GM21423 (cell line): ENCODE data around the gene SH3GL1.

Experiments
- ATAC-seq: cut with Tn5 transposase; IDR thresholded peaks from one replicate; pipeline ENCODE4 v1.9.1; 2021; ENCODE audit warnings: mild to moderate bottlenecking, moderate library complexity; ENCODE audit not compliant: unreplicated experiment

SH3GL1 gene

DNA sequence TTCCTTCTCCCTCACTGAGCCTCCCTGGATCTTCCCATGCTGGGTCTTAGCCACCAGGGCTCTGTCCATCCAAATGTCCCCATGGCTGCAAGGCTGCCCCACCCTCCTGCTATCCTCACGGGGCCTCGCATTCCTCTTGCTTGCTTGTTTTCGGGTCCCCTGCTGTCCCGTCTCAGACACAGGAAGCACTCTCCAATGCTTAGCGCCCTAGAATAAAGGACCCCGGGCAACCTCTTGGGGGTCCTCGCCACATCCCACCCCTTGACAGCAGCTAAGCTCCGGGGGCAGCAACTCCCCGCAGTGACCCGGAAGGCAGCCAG is 23.7 kb downstream of the SH3GL1 start:
- no peak for ATAC-seq

DNA sequence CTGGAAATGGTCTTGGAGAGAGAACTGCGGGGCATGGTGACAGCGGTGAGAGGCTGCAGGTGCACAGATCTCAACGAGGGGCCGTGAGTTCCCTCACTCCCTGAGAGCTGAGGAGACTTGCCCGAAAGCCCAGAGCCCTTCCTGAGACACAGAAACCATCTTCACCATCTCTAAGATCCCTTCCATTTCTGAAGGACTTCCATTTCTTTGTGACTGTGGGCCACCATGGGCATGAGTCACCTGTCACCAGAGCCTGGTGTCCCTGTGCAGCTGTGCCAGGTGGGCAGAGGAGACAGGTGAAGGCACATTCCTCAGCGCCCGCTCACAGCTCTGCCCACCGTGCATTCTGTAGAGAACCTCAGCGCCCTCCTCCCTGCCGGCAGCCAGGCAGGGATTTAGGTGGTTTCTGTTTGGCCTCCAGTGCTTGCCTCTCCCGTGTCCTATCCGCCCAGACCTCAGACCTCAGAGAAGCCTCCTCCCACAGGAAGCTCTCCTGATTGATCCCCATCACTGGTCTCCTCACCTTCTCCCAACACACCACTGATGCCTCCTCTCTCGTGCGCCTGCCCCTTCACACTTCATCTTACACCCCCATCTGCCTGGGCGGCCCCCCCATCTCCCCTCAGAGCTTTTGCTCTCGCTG is 24.2 kb downstream of the SH3GL1 start:
- ATAC-seq, result no peak

DNA sequence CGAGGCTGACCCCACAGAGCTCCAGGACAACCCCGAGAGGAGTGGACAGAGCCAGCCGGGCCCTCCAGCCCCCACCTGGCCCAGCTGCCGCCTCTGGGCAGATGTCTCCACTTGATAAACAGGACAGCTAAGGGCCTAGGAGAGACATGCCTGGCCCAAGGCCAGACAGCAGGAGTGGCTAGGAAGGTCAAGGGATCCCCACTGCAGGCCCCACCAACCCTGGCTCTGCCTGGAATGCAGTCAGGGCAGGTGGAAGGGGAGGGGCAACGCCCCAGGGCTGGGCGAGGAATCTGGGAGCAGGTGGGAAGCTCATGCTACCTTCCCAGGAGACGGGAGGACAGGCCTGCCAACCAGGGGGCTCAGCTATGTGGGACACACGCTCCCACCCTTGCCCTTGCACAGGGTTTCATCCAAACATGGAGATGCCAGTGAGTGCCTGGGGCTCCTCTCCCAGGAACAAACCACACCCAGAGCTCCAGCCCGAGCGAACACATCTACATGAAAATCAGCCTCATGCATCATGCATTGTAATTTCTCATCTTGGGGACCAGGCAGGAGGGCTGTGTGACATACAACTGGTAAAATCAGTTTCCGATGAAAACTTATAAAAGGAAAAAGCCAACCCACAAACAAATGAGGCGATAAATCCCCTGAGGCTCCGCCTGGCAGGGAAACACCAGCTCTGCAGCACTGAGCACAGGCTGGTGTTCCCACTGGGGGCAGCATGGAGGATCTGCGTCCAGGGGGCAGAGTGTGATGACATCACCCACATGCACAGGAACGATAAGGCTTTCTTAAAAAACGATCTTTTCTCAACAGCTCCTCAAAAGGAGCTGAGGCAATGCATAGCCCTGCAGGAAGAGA is 25.0 kb downstream of the SH3GL1 start:
- no peak for ATAC-seq

DNA sequence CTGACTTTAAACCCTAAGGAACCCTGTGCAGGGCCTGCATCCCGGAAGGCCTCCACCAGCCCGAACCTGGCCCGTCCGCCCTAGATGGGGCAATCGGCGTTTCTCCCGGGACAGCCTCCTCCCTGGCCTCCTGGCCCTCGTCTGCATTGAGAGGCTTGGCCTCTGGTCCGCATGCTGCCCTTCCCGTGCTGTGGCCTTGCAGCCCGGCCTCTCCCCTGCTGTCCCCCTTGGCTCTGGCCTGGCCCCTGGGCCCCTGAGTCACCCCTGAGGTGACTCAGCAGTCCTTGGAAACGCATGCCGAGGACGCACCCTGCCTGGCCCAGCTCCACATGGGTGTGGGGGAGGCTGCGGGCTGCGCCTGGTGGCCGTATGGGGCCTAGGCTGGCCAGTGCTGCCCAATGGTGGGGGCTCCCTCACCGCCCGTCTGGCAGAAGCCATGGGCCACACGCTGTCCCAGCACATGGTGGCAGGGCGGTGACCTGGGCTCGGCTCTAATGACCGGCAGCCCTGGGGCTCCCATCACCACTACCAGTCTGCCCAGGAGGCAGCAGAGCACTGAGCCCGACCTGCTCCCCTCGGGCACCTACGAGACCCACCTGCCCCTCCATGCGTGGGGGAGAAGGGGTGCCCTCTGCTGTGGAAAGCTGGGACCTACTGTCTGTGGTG is 25.7 kb downstream of the SH3GL1 start:
- ATAC-seq, result no peak

DNA sequence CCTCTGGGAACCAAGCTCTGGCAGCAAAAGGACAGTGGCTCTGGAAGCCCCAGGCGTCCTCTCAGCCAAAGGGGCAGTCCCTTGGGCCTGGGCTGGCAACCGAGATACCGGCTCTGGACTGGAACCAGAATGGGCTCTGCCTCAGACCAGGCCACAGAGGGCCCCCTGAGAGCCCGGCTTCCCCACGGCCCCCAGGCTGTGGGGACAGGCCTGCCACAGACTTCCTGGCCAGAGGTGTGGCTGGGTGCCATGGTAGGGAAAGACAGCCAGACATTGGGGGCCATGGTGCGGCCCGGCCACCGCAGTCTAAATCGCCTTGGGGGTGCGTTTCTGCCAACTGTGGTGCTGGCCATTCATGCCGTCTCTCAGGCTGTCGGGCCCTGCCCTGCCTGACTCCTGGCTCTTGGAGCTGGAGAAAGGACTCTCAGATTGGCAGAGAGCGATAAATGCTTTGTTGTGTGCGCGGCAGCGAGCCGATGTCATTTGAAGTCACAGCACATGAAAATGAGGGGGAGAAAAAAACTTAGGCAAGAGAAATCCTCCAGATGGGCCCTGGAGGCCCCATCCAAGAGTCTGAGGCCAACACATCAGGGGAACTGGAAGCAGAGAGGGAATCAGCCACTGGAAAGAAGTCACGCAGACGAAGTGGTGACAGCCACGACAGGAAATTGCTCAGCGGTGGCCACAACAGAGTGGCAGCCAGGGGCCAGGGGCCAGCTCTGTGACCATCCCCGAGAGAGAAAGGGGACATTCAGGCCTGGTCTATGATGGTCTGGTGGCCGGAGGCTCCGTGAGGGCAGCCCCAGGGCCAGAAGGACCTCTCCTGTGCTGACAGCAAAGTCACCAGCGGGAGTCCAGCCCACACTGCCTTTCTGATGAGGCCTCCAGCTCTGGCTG is 26.5 kb downstream of the SH3GL1 start:
- no peak for ATAC-seq

DNA sequence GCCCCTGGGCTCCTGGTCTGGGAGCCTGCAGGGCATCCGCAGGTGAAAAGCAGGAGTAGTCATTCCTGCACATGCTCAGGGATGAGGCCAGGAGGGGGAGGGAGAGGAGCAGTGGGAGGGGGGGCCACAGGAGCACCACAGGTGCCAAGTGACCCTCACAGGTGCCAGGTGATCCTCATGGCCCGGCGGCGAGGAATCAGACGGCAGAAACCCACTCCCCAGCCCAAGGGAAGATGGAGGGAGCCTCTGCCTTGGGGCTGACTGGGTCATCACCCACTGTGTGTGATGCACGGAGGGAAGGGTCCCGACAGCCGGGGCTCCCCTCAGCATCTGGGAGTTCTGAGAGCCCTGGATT is 27.4 kb downstream of the SH3GL1 start:
- ATAC-seq, result no peak

DNA sequence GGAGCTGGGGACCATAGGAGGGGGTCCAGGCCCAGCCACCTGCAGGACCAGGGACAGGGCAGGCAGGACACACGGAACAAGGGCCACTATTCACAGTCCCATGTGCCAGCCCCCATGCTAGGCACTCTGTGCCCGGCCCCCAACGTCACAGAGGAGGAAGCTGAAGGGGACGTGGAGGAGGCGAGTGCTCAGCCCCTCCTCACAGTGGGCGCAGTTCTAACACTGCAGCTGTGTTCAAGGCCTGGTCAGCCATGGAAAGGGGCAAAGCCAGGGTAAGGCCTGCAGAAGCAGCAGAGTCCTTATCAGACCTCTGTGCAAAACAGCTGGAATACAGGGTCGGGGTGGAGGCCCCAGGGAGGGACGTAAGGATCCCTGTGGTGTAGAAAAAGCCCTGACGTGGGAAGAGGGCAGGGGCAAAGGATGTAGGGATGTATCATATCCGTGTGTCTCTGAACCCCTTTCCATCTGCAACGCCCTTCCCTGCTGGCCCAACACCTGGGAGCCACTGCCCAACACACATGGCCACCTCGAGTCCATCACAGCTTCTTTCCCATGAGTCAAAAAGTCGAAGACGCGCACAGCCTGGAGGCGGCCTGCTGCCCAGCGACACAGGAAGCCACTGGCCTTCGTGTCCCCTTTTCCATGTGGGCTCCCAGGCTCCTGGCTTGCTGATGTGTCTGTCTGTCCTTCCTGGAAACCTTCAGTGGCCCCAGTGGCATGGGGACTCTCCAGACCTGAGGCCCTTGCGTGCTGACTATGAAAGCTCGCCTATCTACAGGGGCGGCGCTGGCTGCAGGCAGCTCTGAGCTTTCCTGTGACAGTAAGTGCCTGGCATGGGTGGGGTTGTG is 28.0 kb downstream of the SH3GL1 start:
- ATAC-seq, result no peak

DNA sequence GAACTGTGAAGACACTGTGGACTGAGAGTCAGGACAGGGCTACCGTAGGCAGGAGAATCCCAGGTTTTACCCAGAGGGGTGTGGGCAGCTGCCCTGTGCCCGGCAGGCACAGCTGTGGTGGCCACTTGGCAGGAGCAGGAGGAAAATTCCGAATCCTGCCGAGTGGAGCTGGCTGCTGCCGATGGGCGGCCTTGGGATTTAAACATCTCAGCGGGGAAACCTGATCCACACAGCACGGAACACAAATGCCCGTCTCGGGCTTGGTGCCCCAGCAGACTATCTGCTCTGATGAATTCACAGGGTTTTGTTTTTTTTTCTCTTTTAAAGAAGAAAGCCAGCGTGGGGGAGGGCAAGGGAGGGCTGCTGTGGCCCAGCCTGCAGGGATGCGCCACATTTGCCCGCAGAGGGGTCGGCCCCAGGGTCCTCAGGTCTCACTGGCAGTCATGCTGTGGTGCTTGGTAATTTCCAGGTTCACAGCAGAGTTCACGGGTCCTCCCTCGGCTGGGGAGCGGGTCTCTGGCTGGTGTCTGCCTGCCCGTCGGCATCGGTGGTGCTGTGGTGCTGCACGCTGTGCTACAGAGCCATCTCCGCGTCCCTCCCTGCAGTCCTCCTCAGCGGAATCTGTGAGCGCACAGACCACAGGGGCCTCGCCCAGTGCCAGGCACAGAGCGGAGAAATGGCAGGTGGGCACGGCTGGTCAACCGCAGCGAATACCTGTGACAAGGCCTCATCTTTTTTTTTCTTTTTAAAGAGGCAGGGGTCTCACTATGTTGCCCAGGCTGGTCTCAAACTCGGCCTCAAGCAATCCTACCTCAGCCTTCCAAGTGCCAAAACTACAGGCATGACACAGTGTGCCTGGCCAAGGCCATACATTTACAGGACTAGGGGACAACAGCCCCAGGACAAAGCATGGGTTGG is 28.8 kb downstream of the SH3GL1 start:
- no peak for ATAC-seq

DNA sequence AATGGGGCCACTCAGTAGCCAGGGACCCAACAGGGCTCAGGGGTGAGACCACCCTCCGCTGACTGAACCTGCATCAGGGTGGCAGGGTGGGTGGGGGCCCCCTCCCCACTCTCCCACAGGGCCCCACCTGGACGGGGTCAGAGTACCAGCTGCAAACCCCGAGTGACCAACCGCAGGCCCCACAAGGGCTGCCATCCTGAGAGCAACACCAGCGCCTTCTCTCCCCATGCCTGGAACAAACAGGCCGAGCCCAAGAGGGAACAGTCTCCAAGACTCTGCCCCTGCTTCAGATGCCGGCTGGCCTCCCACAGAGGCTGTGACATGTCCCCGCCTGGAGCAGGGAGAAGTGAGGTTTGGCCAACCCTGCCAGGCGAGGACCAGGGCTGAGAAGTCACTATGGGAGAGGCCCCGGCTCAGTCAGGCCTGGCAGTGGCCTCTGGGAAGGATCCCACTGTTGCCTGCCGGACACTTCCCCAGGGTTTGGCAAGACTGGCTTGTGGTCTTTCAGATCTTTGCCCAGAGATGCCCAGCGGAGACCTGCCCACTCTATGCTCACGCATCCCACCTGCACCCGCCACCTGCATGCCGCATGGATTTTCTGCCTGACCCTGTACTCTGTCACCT is 29.8 kb downstream of the SH3GL1 start:
- ATAC-seq, result no peak

DNA sequence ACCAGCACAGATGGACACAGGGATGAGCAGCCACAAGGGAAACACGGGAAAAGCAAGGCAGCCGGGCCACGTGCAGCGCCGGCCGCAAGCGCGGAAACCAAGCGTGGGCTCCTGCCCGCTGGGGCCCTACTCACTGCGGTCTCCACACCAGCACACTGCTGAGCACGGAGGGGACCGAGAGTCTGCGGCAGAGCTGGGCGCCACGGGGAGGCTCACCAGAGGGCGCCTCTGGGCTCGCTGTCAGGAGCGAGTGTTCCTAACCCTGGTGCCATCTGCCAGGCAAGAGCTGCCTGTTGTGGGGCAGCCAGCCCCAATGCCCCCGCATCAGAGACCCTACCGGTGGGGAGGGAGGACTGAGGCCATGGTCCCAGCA is 30.5 kb downstream of the SH3GL1 start:
- peak; percentile 23 for ATAC-seq

DNA sequence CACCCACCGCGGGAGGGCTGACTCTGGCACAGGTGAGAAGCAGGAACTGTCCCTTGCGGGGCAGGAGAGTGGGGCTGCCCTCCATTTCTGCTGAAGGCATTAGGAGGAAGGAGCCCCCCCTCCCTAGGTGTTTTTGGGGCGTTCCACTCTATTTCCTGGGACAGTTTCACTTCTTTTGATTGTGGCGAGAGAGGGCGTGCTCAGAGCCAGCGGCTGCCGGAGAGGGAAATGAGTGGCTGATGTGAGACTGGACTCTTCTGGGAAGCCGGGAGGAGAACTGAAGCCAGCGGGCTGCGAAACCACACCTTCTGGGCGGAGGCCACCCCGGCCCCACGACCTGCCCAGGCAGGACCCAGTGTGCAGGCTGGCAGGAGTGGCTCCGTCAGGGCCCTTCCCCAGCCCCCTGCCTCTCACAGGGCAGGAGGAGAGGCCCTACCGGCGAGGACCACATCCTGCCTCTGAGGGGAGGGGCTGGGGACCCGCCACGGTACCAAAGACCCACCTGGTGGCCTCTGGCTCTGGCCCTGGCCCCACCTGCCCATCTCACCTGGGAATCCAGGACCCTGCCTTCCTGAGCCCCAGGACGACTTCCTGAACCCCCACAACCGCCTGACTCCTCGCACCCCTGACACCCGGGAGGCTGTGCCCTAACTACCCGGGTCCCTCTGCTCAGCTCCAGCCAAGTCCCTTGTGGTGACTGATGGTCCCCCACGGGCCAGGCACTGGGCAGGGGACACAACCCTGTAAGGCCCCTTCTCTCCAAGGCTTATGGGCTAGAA is 31.0 kb downstream of the SH3GL1 start:
- ATAC-seq, result peak; percentile 51

DNA sequence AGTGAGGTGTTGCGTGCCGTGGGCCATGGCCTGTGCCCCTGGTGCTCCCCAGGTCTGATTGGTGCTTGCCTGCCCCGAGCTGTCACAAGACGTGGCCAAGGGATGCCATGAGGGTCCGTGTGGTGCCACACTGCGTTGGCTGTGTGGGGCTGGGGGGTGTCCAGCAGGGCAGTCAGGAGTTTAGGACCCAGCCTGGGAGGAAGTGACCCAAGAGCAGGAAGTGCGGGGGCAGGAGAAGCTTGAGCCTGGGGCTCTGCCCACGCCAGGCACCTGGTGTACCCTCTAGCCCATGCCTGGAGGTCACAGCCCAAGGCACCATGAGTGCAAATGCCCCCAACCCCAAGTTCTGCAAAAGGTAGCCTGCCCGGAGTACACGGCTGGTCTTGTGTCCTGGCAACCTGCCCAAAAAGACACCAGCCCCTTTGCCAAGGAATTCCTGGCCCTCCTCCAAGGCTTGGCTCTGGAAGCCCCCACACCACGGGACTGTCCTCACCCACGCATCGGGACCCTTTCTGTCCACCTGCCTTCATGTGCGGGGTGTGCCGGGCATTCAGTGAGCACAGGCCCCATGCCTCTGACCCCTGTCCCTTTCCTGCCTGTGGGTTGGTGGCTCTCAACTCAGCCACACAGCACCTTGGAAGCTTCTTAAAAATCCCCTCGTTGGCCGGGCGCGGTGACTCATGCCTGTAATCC is 32.1 kb downstream of the SH3GL1 start:
- no peak for ATAC-seq

DNA sequence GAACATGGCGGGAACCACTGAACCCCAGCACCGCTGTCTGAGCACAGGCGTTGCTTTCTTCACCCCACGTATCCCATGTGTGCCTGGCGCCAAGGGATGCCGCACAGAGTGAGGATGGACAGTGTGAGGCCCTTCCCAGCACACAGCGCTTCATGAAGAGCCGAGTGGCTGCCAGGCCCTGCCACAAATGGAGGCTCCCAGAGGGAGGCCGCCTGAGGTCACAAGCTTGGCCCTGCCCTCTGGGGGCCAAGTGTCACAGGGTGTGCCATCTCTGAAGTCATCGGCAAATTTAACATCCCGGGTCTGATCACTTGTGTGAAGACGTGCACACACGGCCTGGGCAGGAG is 32.6 kb downstream of the SH3GL1 start:
- no peak for ATAC-seq

DNA sequence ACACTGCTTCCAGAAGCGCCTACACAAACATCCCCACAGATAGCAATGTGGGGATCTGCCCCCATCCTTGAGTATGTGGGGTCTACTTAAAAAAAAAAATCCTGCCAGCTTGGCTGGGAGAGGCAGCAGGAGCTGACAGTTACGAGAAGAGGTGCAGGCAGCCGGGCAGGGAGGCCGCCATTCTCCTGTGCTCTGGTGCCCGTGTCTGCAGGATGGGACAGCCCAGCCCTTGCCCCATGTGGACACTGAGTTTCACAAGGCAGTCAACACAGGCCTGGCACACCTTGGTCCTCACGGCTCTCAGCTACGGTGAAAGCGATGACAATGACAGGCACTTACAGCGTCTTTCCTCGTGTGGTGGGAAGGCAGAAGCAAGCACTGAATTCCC is 33.0 kb downstream of the SH3GL1 start:
- ATAC-seq, result no peak

DNA sequence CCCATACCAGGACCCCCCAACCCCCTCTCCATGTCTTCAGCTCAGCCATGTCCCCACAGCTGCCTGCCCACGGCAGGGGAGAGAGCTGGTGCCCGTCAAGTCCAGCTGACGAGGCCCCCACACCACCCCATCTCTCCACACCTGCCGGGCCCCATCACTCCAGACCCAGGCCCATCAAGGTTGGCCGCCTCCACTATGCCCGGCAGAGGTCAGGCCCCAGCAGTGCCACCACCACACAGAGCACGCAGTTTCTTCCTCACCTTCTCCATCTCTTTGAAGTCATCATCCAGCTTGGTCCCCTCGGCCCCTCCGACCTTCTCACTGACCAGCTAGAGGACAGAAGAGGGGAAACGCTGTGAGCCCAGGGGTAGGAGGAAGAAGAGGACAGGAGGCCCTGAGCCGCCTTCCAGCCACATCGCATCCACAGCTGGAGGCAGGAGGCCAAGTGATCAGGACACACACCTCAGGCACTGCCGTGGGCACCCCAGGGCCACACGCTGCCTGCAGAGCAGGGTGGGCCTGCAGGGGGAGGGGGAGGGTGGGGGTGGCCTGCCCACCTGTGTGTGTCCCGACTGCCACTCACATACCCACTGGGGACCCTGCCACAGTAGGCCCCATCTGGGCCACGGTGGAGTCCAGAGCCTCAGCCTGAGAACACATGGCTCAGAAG is 33.5 kb downstream of the SH3GL1 start:
- no peak for ATAC-seq

DNA sequence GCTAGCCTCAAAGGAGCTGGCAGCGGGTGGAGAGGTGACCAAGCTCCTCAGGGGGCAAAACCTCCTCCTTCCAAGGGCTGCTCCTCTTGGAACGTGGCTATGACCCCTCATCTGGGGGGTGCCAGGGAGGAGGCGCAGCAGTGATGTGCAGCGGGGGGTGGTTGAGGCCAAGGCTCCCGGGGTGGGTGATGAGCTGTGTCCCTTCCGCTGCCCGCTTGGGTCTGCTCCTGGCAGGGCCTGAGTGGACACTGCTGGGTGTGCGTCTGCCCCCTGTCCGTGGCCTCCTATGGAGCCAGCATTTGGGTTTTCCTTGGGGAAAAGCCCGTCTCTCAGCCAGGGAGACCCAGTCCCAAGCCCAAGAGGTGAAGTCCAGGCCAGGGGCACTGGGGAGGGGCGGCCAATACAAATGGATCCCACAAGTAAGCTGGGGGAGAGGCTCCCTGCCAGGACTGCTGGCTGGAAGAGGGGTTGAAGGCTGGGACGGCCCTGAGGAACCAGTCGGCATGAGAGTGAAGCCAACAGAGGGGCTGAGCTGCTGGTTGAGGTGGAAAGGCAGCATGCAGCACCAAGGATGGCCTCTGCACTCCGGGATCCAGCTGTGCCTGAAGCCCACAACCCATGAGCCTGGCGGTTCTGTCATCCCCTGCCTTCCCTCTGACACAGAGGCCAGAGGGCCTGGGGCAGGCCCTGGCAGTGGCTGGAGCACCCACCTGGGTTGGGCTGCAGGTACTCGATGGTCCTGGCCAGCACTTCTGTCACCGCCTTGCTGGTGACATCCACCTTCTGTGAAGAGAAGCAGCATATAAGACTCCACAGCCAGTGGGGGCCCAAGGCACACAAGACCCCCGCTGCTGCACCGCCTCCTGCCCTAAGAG is 34.3 kb downstream of the SH3GL1 start:
- ATAC-seq, result no peak
